CD4-positive, alpha-beta T cell (primary cell): ENCODE measurements around the gene IL20RA. TPM values are rescaled to one million over a fixed set of nuclear protein-coding genes. Genes with fewer than 3 reads are reported as not detected.
"Not testable (repeated sequence)": the region's sequence is repeated elsewhere in the genome, so short reads cannot be mapped to it uniquely, and the experiment has no call there.

Experiments
- ATAC-seq: fragments of 200-7000 bp; cut with Tn5 transposase; one replicate; pipeline ENCODE4 v1.10.0; 2022; ENCODE audit warnings: mild to moderate bottlenecking; ENCODE audit not compliant: poor library complexity
- CTCF ChIA-PET: fragments of 350-600 bp; sonication (Branson Sonifier 250); formaldehyde crosslinking; loops from one replicate; lab custom pipeline; 2021; ENCODE audit warnings: antibody characterized with exemption, inconsistent platforms; lab: Charles Lee
- POLR2A ChIA-PET: fragments of 350-600 bp; sonication (Branson Sonifier 250); formaldehyde crosslinking; loops from one replicate; lab custom pipeline; 2021; ENCODE audit warnings: antibody characterized with exemption, inconsistent platforms; lab: Charles Lee
- DNase-seq, 14 experiments: peaks; one replicate each; pipeline ENCODE4 v3.0.0-alpha.2; 2013 to 2020; ENCODE audit warnings: mixed read lengths in 2 of 14
- H3K27ac ChIP-seq, 2 donors: one replicate each; pipeline versions ENCODE4 v1.5.1 to v1.7.0; 2013; ENCODE audit warnings: low read length in 2 of 2, low read depth in 1 of 2, mild to moderate bottlenecking in 1 of 2
- H3K27me3 ChIP-seq, 2 experiments: 1 replicate in 1 of 2; 2 replicates in 1 of 2; pipeline versions ENCODE4 v1.6.1 to v1.7.0; 2013; ENCODE audit warnings: low read length in 2 of 2, control low read depth in 1 of 2, mild to moderate bottlenecking in 1 of 2, moderate library complexity in 1 of 2; ENCODE audit not compliant: insufficient read depth in 2 of 2, control insufficient read depth in 1 of 2
- H3K36me3 ChIP-seq: one replicate; pipeline ENCODE4 v1.6.1; 2013; ENCODE audit warnings: low read length, control low read depth; ENCODE audit not compliant: insufficient read depth
- H3K4me1 ChIP-seq: one replicate; pipeline ENCODE4 v1.6.1; 2013; ENCODE audit warnings: low read length, control low read depth; ENCODE audit not compliant: insufficient read depth
- H3K4me3 ChIP-seq: one replicate; pipeline ENCODE4 v1.5.1; 2013; ENCODE audit warnings: mild to moderate bottlenecking, low read length, moderate library complexity
- H3K9me3 ChIP-seq, 2 experiments: 1 replicate in 1 of 2; 2 replicates in 1 of 2; pipeline versions ENCODE4 v1.6.1 to v1.7.0; 2013; ENCODE audit warnings: low read length in 2 of 2, mild to moderate bottlenecking in 2 of 2, control low read depth in 1 of 2, moderate library complexity in 1 of 2; ENCODE audit not compliant: control insufficient read depth in 1 of 2, insufficient read depth in 1 of 2
- H3K27ac Mint-ChIP-seq: one replicate; pipeline ENCODE4 v1.8.0; 2020; ENCODE audit warnings: mixed read lengths
- H3K27me3 Mint-ChIP-seq: one replicate; pipeline ENCODE4 v1.8.0; 2021; ENCODE audit warnings: mixed read lengths
- H3K36me3 Mint-ChIP-seq: one replicate; pipeline ENCODE4 v1.8.0; 2021; ENCODE audit warnings: low read depth, mixed read lengths
- H3K4me1 Mint-ChIP-seq: one replicate; pipeline ENCODE4 v1.8.0; 2021; ENCODE audit warnings: low read depth, mixed read lengths
- H3K4me3 Mint-ChIP-seq: one replicate; pipeline ENCODE4 v1.8.0; 2020; ENCODE audit warnings: mild to moderate bottlenecking, mixed read lengths
- H3K9me3 Mint-ChIP-seq: one replicate; pipeline ENCODE4 v1.8.0; 2020; ENCODE audit warnings: mixed read lengths
- CTCF ChIP-seq: fragments of 200-600 bp; IDR thresholded peaks from one replicate; pipeline ENCODE4 v1.8.0; 2022; ENCODE audit warnings: antibody characterized with exemption, mild to moderate bottlenecking
- intact Hi-C, 2 experiments: fragments of 100-400 bp; cut with DNase I in 1 of 2; cut with micrococcal nuclease in 1 of 2; formaldehyde crosslinking; loops; one replicate each; pipeline versions ENCODE4 v1.15.1 to v1.9.0; 2023 to 2025; cut with DNase I, micrococcal nuclease
- total RNA-seq, 174 experiments: library from RNA in 2 of 174; stranded (reverse) in 2 of 174; gene quantifications; one replicate each; pipeline ENCODE4 v1.2.3 and lab custom pipeline; 2021 to 2026

IL20RA gene
- total RNA-seq, 2 experiments from 2014 or later = not detected

- peaks cover 4% of the 10 kb centered on the region for H3K4me1 Mint-ChIP-seq
- H3K4me1 ChIP-seq = peaks cover 4% of the 10 kb centered on the region
- peaks cover 30% of the 10 kb centered on the region for H3K27me3 Mint-ChIP-seq
- intact Hi-C loops = no loop called here
- DNase-seq (no peak), ATAC-seq (no peak)
- H3K4me3 Mint-ChIP-seq = no peak overlapping the region
- H3K36me3 Mint-ChIP-seq = no peaks in the 10 kb centered on the region
- no peak overlapping the region for H3K27ac ChIP-seq
- H3K27ac Mint-ChIP-seq = no peak overlapping the region
- CTCF ChIA-PET = no interaction called here
- H3K9me3 Mint-ChIP-seq = no peaks in the 10 kb centered on the region
- H3K36me3 ChIP-seq = no peaks in the 10 kb centered on the region
- no peak overlapping the region for H3K4me3 ChIP-seq
- POLR2A ChIA-PET = no interaction called here
- TF ChIP-seq CTCF = no peak
- peaks cover 0 to 3% of the 10 kb centered on the region in 2 experiments for H3K27me3 ChIP-seq
- H3K9me3 ChIP-seq = no peaks in the 10 kb centered on the region
Measured at GRCh38 chr6:136961848-136962247, 82.9 kb downstream of the IL20RA start.

- Histone ChIP-seq H3K4me3 (no peak overlapping the region), H3K27ac (no peak overlapping the region), H3K4me1 (peaks cover 4% of the 10 kb centered on the region), H3K36me3 (no peaks in the 10 kb centered on the region), H3K9me3 (no peaks in the 10 kb centered on the region), H3K27me3 (peaks cover 0 to 3% of the 10 kb centered on the region in 2 experiments)
- intact Hi-C loops = no loop called here
- ATAC-seq (no peak), DNase-seq (no peak)
- H3K36me3 Mint-ChIP-seq = no peaks in the 10 kb centered on the region
- peaks cover 26% of the 10 kb centered on the region for H3K27me3 Mint-ChIP-seq
- CTCF ChIA-PET = no interaction called here
- POLR2A ChIA-PET = no interaction called here
- no peaks in the 10 kb centered on the region for H3K9me3 Mint-ChIP-seq
- no peak overlapping the region for H3K27ac Mint-ChIP-seq
- H3K4me1 Mint-ChIP-seq = peaks cover 8% of the 10 kb centered on the region
- no peak overlapping the region for H3K4me3 Mint-ChIP-seq
- no peak for TF ChIP-seq CTCF
Measured at GRCh38 chr6:136960781-136961180, 84.0 kb downstream of the IL20RA start.

- CTCF ChIA-PET, H3K27ac Mint-ChIP-seq, H3K4me3 Mint-ChIP-seq, H3K36me3 Mint-ChIP-seq, H3K27me3 ChIP-seq, H3K4me1 Mint-ChIP-seq, H3K36me3 ChIP-seq, H3K9me3 Mint-ChIP-seq, intact Hi-C loops, H3K9me3 ChIP-seq, H3K4me3 ChIP-seq, H3K4me1 ChIP-seq, DNase-seq, POLR2A ChIA-PET, ATAC-seq, H3K27ac ChIP-seq: not testable (repeated sequence)
- H3K27me3 Mint-ChIP-seq = peaks cover 24% of the 10 kb centered on the region
Measured at GRCh38 chr6:136959935-136960334, 84.8 kb downstream of the IL20RA start.

GRCh38 chr6:136959471-136959891, 85.3 kb downstream of the IL20RA start:
- ChIA-PET POLR2A (no interaction called here), CTCF (no interaction called here)
- ATAC-seq (no peak), DNase-seq (no peak)
- Mint-ChIP-seq H3K36me3 (no peaks in the 10 kb centered on the region), H3K9me3 (no peaks in the 10 kb centered on the region), H3K27me3 (peaks cover 26% of the 10 kb centered on the region), H3K4me1 (peaks cover 8% of the 10 kb centered on the region), H3K4me3 (no peak overlapping the region), H3K27ac (no peak overlapping the region)
- Histone ChIP-seq H3K4me3 (no peak overlapping the region), H3K4me1 (peaks cover 4% of the 10 kb centered on the region), H3K27me3 (peaks cover 0 to 3% of the 10 kb centered on the region in 2 experiments), H3K27ac (no peak overlapping the region), H3K9me3 (no peaks in the 10 kb centered on the region), H3K36me3 (no peaks in the 10 kb centered on the region)
- intact Hi-C loops = no loop called here
- no peak for TF ChIP-seq CTCF
